ENCODE measurements around the gene HMGCR.

HMGCR gene

GRCh38 chr5:75405296-75405695, 68.3 kb downstream of the HMGCR start:
- DNase-seq (ENCODE audit: insufficient read length) (no peak), FAIRE-seq (no peak)
- TF ChIP-seq POLR2A (IDR thresholded peaks at IDR 0.05; ENCODE audit: low read depth, low read length) (no peak), POLR2AphosphoS5 (IDR thresholded peaks at IDR 0.05; ENCODE audit: low read depth, low read length) (no peak), TAF1 (IDR thresholded peaks at IDR 0.05; ENCODE audit: borderline replicate concordance, low read depth, low read length) (no peak)
